ENCODE results near the gene CHST8.

GRCh38 chr19:33638167-33639034 lies 16.6 kb downstream of the CHST8 start:
- TF ChIP-seq CTCF (IDR thresholded peaks at IDR 0.05; ENCODE audit: borderline replicate concordance, extremely low read depth, low read length, poor library complexity, severe bottlenecking) = no peak
- TF ChIP-seq EZH2 (IDR thresholded peaks at IDR 0.05; ENCODE audit: borderline replicate concordance, low read depth, low read length, severe bottlenecking) = no peak
